ENCODE results near the gene PTPRC.

Gene PTPRC

DNA sequence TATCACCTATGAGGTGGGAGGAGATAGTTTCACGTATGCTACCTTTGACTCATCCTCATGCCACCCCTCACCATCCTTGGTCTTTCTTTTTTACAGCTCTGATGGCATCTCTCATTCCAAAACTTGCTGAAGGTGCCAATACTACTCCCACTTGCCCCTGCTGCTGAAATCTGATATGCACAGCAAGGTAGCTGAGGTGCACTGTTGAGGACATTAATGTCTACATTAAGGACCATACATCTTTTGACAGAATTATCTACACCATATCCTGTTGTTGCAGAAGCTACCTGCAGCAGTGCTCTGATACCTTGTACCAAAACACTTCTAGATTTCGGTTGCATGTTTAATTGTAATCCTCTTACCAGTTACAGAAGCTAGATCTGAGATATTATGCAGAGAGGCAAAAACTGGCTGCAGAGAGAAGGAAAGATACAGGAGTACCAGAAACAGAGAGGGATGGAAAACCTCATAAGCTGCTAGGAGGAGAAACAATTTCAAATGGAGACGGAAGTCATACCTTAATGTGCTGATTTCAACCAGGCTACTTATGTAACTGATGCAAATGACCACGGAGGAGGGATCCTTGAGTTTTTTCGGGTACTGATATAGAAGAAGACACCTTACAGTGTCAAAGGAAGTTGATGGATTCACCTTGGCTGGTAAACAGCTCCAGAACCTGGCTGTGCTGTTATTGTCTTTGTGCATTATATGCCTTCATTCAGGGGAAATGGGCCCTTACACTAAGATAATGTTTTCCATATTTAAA lies 19.3 kb upstream of the PTPRC start:
- no peak for DNase-seq (ENCODE audit: low read depth in 1 of 2, low spot score in 1 of 2)

DNA sequence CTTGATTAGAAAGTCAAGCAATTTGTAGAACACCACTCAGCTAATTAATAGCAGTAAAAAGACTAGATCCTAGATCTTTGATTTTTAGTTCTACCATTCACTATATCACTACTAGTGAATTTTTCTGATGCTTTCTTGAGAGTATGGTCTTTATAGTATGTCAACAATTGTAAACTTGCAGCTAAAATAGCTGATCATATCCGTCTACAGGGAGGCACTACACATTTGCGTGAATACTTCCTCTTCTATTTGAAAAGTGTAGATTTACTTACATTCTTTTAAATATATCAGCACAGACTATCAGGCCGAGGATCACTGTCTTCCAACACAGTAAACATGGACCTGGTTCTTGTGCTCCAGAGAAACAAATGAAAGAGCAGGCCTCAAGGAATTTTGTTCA lies 18.6 kb upstream of the PTPRC start:
- no peak for DNase-seq (ENCODE audit: low read depth in 1 of 2, low spot score in 1 of 2)

DNA sequence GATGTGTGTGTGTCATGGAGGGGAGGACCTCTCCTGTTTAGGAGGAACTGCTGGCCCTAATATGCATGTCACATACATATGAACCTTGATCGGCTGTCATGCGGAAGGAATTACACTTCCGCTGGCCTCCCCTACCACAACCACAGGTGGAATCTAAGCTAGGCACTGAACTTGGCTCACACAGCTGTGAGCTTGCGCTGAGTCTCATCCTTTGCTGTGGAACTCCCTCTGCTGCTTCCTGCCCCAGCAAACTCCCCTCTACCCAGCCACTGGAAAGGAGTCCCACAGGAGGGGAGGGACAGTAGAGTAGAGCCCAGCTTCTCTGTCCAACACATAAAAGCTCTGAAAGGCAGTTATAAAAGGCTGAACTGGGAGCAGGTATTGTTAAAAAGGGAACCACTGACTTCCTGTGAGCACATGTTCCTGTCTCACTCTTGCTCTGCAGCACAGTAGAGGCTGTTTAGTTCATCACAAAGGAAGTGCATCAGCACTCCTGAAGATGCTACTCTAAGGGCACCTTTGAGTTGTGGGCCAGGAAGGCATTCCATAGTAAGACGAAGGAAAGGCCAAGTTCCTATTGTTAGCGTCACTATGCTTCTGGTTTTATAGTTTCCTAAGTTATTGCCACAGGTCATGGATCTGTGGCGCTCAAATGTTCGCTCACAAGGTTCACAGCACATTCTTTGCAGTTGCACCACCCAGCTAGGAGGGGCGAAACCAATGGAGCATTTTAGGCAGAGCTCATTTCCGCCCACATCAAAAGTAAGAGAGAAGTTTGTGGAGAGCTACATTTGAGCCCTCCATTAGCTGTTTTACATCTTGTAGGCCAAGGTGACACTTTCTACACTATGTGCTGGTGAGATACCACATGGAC lies 17.7 kb upstream of the PTPRC start:
- peak; percentile 24 to 42 for DNase-seq (ENCODE audit: low read depth in 1 of 2, low spot score in 1 of 2)

DNA sequence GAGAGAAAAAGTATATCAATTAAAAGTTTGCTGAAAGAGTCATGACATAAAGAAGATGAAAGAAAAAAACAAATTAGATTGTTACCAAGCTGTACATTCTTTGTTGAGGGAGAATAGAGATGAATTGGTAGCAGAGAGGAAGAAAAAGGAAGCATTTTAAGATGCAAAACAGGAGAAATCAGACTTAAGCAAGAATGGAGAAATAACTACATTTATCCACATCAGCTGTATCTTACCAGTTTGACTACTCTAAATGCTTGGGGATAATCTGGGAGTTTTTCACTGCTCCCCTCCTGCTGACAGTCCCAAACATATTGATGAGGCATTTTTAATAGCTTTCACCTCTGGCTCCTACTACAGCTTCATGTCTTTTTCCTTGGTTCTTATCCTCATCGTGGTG lies 16.8 kb upstream of the PTPRC start:
- no peak for DNase-seq (ENCODE audit: low read depth in 1 of 2, low spot score in 1 of 2)

DNA sequence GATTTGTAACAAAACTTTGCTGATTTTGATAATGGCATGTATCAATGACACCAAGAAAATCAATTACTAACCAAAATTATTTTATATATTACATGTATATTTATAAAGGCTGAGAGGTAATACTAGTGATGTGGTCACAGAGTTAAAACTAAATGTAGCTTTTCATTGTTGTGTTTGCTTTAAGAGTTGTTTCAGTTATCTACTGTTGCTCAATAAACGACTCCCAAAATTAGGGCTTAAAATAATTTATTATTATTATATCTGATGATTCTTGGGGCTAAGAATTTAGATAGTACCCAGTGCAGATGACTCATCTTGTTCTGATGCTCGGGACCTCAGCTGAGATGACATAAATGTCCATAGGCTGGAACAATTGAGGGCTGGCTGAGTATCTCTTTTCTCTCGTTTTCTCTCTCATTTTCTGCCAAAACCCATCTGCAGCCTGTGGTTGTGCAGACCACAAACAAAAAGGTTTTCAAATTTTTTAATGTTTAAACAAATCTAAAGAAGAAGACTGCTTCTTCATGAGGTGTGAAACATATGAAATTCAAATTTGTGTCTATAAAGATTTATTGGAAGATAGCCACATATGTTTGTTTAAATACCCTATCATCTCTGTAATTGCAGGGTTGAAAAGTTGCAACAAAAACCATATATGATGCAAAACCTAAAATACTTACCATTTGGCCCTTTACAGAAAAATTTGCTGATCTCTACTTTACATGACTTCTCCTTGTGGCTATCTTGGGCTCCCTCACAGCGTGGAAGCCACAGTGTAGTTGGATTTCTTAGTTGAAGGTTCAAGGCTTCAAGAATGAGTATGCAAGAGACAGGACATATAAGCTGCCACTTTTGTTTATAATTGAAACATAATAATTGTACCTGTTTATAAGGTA lies 14.8 kb upstream of the PTPRC start:
- DNase-seq (ENCODE audit: low read depth in 1 of 2, low spot score in 1 of 2) = no peak

DNA sequence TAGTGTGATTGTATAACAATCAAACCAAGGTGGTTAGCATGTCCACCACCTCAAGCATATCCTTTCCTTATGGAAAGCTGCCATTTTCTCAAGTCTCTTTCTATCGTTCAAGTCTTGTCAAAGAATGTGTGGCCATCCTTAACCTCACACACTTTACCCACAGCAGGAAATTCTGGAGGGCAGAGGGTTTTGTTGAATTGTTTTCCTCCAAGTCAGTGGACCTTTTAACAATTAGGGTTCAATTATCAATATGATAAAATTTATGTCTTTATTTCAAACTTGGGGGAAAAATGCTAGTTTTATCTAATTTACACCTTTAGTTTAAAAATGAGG lies 14.2 kb upstream of the PTPRC start:
- no peak for DNase-seq (ENCODE audit: low read depth in 1 of 2, low spot score in 1 of 2)

DNA sequence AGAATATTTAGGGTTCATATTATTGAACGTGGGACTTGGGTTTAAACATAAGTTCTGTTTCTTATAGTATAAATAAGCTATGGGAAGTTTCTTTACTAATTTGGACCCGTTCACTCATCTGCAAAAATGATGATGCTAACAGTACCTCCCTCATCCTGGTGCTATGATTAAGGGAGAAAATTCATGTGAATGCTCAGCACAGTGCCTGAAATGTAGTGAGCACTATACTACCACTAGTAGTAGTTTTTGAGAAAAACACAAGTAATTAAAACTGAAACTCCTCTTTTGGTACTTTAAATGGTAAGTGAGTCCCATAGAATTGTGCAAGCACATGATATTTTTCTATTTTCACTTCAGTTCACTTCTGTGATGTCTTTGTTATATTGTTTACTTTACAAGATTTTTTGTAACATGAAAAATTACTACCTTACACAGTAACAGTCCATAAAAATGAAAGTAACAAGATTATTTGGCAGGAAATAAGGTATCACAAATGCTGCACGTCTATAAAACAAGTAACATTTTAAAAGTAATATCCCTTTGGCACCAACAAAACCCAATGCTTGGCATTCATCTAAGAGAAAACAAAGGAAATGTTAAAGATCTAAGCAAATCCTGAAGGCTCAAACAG lies 11.3 kb upstream of the PTPRC start:
- DNase-seq (ENCODE audit: low read depth in 1 of 2, low spot score in 1 of 2) = no peak

DNA sequence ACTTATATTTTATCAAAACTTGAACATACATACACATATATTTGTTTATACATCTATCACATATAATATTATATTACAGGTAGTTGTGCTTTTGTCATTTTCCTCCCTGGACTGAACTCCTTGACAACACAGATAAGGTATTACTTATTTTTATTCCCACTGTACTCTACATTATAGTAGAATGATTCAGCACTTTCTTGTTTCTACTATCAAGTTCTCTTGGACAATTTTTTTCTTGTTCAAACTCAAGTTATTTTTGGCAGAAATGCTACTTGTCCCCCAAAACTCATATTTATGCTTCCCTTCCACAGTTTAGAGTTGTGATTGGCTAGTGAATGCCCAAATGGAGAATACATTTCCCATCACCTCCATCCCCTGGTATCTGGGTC lies 10.8 kb upstream of the PTPRC start:
- no peak for DNase-seq (ENCODE audit: low read depth in 1 of 2, low spot score in 1 of 2)

DNA sequence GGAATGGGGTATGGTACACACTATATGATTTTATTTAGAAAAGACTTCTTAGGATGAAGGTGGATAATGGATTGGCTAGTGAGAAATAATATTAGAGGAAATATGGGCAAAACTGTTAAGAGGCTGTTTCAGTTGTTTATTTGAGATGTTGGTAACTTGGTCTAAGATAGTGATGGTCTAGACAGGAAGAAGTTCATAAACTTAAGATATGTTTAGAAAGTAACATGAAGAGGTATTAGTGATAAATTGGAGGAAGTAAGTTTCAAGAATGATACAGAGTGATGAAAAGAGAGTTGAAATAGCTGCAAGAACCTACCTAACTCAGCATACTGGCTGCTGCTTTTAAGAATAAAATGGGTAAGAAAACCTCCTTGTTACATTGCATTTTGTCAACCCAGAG lies 9.2 kb upstream of the PTPRC start:
- no peak for DNase-seq (ENCODE audit: low read depth in 1 of 2, low spot score in 1 of 2)

DNA sequence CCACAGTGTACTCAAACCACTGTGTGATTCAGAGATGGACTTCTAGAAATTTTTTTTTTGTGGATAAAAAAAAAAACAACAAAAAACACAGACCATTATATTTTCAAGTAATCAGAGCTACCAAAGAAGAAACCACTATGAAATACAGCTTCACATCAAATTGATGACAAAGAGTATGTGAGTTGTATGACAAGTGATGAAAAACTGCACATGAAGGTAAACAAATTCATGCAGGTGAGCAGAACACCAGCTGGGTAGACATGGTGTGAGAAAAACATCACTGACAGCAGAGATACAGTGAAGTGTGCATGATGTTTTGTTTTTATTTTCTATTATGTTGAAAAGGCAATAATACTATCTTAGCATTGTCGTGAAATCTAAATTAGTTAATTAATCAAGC lies 8.0 kb upstream of the PTPRC start:
- DNase-seq (ENCODE audit: low read depth in 1 of 2, low spot score in 1 of 2) = no peak

DNA sequence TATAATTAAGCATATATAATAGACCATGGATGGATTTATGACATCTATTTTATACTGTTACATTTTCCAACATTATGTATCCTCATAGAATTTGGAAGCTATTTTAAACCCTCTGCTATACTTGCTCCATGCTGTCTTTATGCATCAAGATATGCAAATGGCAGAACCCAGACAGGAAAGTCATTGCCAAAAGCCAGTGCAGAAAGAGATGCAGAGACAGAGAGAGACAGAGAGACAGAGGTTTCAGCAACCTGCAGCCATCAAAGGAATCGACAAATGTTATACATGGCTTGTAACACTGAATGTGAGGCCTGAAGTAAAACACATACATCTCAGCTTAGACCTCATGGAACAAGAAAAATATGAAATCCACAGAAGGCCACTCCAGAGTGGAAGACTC lies 7.5 kb upstream of the PTPRC start:
- DNase-seq (ENCODE audit: low read depth in 1 of 2, low spot score in 1 of 2) = no peak

DNA sequence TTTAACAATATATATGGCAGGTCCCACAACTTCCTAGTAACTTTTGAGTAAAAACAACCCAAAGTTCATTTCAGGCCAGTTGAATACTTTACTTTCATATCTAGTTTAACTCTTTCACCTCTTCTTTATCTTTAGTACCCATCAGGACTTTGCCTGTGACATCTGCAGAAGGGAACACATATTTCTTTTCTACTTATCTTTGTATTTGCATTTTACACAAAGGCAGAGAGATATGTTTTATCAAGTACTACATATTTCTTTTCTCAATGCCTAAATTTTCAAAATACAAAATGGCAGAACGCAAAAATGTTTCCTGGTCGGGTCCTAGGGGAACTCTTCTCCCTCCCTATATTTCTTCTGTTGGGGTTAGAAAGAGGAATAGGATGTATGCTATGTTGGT lies 6.8 kb upstream of the PTPRC start:
- no peak for DNase-seq (ENCODE audit: low read depth in 1 of 2, low spot score in 1 of 2)

DNA sequence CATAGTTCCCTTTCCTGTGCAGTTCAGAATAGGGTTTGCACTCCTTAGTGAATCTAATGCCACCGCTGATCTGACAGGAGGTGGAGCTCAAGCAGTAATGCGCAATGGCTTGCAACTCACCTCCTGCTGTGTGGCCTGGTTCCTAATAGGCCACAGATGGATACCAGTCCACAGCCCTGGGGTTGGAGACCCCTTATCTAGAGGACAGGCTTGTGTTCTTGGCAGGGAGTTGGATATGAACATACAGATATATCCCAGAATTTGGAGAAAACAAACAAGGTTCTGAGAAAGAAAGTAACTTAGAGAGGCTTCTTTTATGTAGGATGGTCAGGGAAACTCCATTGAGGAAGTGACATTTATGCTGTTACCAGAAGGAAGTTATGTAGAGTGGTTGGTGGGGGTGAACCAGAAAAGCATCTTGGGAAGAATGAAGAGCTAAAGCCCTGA lies 5.1 kb upstream of the PTPRC start:
- DNase-seq (ENCODE audit: low read depth in 1 of 2, low spot score in 1 of 2) = no peak

DNA sequence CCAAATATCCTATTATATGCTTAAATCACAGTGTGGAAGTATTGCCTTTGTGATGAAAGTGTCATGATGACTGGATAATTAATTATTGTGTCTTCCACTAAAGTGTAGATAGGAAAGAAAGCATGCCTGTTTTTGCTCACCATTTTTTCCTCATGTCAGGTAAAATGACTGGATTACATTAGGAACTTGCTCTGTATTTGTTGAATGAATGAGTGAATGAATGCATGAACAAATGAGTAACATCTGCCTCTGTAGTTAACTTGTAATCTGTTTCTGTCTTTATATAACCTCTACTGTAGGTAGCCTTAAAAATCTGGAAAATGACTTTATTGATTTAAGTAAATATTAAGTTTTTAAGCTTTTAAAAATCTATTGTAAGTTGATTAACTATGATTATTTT lies 2.9 kb upstream of the PTPRC start:
- DNase-seq (ENCODE audit: low read depth in 1 of 2, low spot score in 1 of 2) = no peak

DNA sequence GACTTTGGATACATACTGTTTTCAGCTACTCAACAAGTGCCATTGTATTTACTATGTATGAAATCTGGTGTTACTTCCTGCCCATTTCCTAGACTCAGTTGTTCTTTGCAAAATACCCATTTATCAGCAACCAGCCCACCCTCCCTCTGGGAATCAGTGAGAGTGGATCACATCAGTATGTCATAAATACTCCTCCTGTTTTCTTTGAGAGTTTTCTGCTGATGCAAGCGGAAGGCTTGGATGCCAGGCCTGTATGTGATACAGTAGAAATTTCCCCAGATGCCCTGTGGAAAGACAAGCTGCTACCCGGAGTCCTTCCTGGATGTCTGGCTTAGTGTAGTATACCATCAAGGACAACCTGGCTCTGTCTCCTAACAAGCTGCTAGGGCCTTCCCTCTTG lies 2.4 kb upstream of the PTPRC start:
- no peak for DNase-seq (ENCODE audit: low read depth in 1 of 2, low spot score in 1 of 2)

DNA sequence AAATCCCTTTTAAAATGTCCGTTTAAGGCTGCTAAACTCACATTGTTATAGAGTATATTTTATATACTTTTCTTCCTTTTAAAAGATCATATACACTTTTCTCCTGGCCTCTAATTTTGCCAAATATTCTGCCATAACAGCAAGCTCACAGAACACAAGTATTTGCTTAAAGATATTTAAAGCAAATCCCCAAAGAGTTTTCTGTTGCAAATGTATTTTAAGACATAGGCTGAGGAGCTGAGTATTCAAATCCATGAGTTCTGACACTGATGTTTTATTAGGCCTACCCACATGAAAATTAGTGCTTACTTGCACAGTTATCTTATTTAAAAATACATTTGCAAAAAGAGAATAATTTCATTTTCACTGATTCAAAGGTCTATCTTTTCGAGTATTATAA lies 1.7 kb upstream of the PTPRC start:
- no peak for DNase-seq (ENCODE audit: low read depth in 1 of 2, low spot score in 1 of 2)

DNA sequence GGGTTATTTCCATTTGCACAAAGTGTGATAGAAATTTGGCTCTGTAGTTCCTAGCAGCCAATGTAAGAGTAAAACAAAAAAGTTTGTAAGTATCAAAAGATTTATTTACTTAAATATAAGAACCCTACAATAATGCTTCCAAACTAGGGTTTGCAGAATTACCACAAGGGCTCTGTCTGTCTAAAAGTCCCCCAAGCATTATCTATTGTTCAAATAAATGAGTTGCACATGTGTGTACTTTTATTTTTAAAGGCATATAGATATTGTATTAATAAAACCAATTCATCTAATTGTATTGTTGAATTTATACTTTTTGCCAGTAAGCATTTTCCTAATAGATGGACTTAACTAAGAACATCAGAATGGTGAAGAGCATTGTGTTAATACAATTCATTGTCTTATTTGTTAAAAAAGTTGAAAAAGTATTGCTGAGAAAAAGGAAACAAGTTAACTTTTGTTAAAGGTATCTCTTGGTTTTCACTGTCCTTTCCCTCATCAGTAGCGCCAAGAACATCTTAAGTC lies 863 bp upstream of the PTPRC start:
- no peak for DNase-seq (ENCODE audit: low read depth in 1 of 2, low spot score in 1 of 2)

DNA sequence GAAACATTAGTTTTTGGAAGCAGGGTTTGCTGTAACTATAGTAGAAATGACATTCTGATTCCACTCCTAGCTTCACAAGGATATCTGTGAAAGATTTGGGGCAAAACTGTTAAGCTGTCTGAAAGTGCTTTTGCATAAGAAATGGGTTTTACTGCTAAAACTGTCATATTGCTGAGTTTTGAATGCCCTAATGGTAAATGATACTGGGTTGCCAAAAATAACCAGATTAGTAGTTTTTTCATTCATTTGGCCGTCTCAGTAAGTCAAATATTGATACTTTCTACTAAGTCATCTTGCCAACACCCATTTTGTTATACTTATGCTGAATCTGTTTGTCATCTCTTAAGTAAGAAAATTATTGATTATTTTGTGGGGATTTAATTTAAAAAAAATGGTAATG lies 399 bp upstream of the PTPRC start:
- DNase-seq (ENCODE audit: low read depth in 1 of 2, low spot score in 1 of 2) = no peak

DNA sequence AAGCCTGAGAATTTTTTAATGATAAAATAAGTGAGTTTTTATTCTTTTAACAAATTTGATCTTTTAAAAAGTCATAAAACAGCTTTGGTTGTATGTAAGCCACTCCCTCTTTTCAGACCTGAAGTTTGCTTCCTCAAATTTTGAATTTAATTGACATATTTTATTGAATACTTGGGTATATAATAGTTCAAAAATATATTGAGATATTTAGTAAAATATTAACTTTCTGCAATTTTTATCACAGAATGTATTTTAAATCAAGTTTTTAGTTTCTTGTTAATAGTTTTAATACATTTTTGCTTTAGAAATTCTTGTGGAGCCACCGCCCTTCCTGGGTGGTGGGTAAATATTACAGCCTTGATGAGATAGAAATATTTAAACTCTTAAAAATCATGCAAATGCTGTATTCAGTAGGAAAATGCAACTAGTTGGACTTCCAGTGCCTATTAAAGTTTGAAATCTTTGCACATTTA lies 867 bp downstream of the PTPRC start:
- no peak for DNase-seq (ENCODE audit: low read depth in 1 of 2, low spot score in 1 of 2)

DNA sequence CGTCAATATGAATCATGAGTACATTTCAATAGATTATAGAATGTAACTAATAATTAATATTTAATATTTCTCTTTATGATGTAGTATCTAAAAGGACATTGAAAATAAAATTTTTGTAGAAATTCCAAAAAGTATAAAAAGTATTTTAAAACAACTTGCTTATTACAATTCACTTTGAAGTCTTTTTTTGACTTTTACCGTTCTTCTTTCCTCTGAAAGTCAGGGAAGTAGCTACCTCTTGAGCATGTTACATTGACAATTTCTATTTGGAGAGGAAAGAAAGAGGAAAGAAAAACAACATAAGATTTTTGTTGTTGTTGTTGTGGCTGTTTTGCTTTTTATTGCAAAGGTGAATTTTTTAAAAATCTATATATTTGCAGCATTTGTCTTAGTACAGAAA lies 1.3 kb downstream of the PTPRC start:
- DNase-seq (ENCODE audit: low read depth in 1 of 2, low spot score in 1 of 2) = no peak

DNA sequence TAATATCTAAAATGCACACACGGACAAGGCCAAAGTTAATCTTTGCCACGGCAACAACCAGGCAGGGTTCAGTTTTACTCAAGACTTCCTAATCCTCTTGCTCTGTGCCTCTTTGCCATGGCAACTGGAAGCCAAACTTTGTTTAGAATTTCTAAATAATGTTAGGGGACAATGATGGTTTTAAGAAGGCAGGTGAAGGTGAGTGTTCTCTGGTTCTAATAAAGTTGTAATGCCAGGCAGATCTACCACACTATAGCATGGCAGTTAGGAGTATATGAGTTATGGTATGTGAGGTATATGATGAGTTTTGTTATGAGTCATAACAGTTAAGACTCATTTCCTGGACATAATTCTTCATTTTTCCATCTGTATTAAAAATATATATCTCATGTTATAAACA lies 2.7 kb downstream of the PTPRC start:
- no peak for DNase-seq (ENCODE audit: low read depth in 1 of 2, low spot score in 1 of 2)

All from activated T-helper 1 cell treated with anti-CD3 and anti-CD28 coated beads, Interleukin-2, amount 50 U/mL, for 16 hours (primary cell).